Mucosa of rectum (tissue), 2 donors: ENCODE measurements around the gene MLXIP.

Experiments used
- H3K27ac ChIP-seq, 2 donors: one replicate each; pipeline ENCODE4 v1.7.0; 2013; ENCODE audit warnings: inconsistent platforms in 2 of 2, low read depth in 2 of 2, low read length in 2 of 2
- H3K27me3 ChIP-seq, 2 donors: one replicate each; pipeline ENCODE4 v1.7.0; 2013; ENCODE audit warnings: low read length in 2 of 2; ENCODE audit not compliant: control insufficient read depth in 2 of 2, insufficient read depth in 2 of 2
- H3K36me3 ChIP-seq, 2 donors: one replicate each; pipeline ENCODE4 v1.7.0; 2013; ENCODE audit warnings: low read length in 2 of 2; ENCODE audit not compliant: control insufficient read depth in 2 of 2, insufficient read depth in 2 of 2
- H3K4me1 ChIP-seq, 2 donors: one replicate each; pipeline ENCODE4 v1.7.0; 2013; ENCODE audit warnings: low read length in 2 of 2, mild to moderate bottlenecking in 1 of 2; ENCODE audit not compliant: control insufficient read depth in 2 of 2, insufficient read depth in 2 of 2
- H3K4me3 ChIP-seq, 2 donors: one replicate each; pipeline ENCODE4 v1.7.0; 2013; ENCODE audit warnings: low read length in 2 of 2
- H3K9ac ChIP-seq, 2 donors: one replicate each; pipeline ENCODE4 v1.7.0; 2013; ENCODE audit warnings: low read length in 2 of 2, low read depth in 1 of 2, mild to moderate bottlenecking in 1 of 2
- H3K9me3 ChIP-seq, 2 donors: one replicate each; pipeline ENCODE4 v1.7.0; 2013; ENCODE audit warnings: low read length in 2 of 2; ENCODE audit not compliant: control insufficient read depth in 2 of 2
- donor health status: healthy.
- donor health status: Normal muscosa, but diverticular disease.

Gene MLXIP

DNA sequence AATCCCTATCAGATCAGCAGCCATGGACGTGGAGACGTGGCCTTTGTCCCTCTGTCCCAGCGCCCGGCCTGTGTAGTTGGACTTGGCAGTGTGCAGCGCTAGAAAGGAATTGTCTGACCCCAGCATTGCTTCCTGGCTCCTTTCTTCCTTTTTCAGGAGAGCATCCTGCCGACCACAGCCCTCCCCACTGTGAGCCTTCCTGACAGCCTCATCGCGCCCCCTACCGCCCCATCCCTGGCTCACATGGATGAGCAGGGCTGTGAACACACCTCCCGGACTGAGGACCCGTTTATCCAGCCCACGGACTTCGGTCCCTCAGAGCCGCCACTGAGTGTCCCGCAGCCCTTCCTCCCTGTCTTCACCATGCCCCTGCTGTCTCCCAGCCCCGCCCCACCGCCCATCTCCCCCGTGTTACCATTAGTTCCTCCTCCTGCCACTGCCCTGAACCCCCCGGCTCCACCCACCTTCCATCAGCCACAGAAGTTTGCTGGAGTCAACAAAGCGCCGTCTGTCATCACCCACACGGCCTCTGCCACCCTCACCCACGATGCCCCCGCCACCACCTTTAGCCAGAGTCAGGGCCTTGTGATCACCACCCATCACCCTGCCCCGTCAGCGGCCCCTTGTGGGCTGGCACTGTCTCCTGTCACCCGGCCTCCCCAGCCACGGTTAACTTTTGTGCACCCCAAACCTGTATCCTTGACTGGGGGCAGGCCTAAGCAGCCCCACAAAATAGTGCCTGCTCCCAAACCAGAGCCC is 54.8 kb downstream of the MLXIP start:
- H3K36me3 ChIP-seq: peaks cover 77 to 83% of the 10 kb centered on the region in 2 donors
- no peak overlapping the region for H3K27ac ChIP-seq
- H3K9me3 ChIP-seq: no peaks in the 10 kb centered on the region

DNA sequence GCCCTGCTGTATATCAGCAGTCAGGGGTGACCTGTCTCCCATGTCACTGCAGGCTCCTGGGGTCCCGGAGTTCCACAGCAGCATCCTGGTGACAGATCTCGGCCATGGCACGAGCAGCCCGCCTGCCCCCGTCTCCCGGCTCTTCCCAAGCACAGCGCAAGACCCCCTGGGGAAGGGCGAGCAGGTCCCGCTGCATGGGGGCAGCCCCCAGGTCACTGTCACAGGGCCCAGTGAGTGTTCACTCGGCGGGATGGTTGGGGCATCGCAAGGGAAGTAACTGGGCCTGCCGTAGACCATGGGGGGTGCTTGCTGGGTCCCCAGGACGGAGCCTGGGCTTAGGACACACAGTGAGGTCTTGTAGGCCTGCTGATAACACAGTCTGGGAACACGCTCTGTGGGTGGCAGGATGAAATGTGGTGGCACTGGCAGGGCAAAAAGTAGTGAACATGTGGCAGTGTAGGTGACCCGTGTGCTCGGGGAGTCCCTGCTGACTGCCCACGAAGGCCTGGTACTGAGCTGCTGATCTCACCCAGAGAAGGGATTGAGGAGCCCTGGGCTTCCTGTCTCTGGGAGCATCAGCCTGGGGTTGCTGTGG is 57.0 kb downstream of the MLXIP start:
- no peak overlapping the region for H3K4me3 ChIP-seq
- H3K9ac ChIP-seq: no peak overlapping the region
- H3K36me3 ChIP-seq: peaks cover 69 to 81% of the 10 kb centered on the region in 2 donors
- H3K27me3 ChIP-seq: no peaks in the 10 kb centered on the region
- H3K4me1 ChIP-seq: no peaks in the 10 kb centered on the region
- H3K9me3 ChIP-seq: no peaks in the 10 kb centered on the region
- no peak overlapping the region for H3K27ac ChIP-seq

More for the DNA sequence above, 54.8 kb downstream of the MLXIP start:
- H3K27me3 ChIP-seq: no peaks in the 10 kb centered on the region
- H3K9ac ChIP-seq: no peak overlapping the region
- no peaks in the 10 kb centered on the region for H3K4me1 ChIP-seq
- H3K4me3 ChIP-seq: no peak overlapping the region

DNA sequence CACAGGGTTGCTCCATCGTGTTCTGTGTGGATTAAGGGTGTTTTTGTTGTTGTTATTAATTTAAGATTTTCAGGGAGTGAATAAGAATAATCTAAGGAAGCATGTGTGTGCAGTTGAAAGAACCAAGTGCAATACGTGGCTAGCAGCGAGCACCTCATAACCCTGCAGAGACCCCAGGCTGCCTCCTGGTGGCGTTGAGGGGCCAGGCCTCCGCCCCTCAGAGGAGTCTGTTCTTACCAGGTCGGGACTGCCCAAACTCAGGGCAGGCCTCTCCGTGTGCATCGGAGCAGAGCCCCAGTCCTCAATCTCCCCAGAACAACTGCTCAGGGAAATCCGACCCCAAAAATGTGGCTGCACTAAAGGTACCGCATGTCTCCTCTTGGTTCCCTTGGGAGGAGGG is 58.7 kb downstream of the MLXIP start:
- Histone ChIP-seq H3K9ac (no peak overlapping the region), H3K4me1 (no peaks in the 10 kb centered on the region), H3K36me3 (peaks cover 75 to 84% of the 10 kb centered on the region in 2 donors), H3K27ac (no peak overlapping the region), H3K9me3 (no peaks in the 10 kb centered on the region), H3K27me3 (no peaks in the 10 kb centered on the region), H3K4me3 (no peak overlapping the region)

DNA sequence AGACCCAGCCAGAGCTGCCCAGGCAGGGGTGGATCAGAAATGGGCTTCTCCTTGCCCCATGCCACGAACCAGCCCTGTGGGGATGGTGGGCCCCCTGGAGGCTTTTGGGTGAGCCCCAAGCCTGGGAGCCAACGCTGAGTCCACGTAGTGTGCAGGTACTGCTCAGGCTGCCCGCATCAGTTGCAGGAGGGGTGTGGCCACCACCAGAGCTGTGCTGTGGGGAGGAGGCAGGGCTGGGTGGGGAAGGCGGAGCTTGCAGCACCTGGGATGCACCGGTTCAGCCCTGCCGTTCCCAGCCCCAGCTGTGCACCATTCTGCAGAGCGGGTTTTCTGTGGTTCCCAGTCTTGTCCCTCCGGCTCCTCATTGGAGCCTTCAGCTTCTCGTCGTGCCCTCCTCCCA is 59.1 kb downstream of the MLXIP start:
- Histone ChIP-seq H3K4me1 (no peaks in the 10 kb centered on the region), H3K4me3 (no peak overlapping the region), H3K9me3 (no peaks in the 10 kb centered on the region), H3K36me3 (peaks cover 75 to 84% of the 10 kb centered on the region in 2 donors), H3K27ac (no peak overlapping the region), H3K27me3 (no peaks in the 10 kb centered on the region), H3K9ac (no peak overlapping the region)

DNA sequence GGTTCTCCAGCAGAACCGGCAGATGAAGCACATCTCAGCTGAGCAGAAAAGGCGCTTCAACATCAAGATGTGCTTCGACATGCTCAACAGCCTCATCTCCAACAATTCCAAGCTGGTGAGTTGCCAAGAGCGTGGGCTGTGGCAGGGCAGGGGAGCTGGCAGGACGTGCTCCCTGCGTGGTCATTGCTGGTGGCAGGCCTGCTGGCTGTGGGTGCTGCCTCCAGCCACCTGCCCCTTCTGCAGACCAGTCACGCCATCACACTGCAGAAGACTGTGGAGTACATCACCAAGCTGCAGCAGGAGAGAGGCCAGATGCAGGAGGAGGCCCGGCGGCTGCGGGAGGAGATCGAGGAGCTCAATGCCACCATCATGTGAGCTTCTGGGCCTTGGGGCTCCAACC is 59.6 kb downstream of the MLXIP start:
- Histone ChIP-seq H3K36me3 (peaks cover 73 to 84% of the 10 kb centered on the region in 2 donors), H3K4me1 (no peaks in the 10 kb centered on the region), H3K27me3 (no peaks in the 10 kb centered on the region), H3K9me3 (no peaks in the 10 kb centered on the region), H3K9ac (no peak overlapping the region), H3K27ac (no peak overlapping the region), H3K4me3 (no peak overlapping the region)

DNA sequence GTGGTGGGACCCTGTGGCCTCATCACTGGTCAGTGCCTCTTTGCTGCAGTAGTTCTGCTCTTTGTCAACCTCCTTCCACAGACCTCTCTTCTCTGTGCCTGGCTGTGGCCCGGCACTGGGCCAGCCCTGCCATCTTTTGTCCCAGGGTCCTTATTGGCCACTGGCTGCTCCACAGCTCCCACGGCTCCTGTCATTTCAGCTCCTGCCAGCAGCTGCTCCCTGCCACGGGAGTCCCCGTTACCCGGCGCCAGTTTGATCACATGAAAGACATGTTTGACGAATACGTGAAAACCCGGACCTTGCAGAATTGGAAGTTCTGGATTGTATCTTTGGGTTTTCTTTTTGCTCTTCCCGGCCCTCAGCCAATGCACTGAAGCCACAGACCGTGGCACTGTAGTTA is 60.1 kb downstream of the MLXIP start:
- no peak overlapping the region for H3K27ac ChIP-seq
- no peaks in the 10 kb centered on the region for H3K27me3 ChIP-seq
- no peaks in the 10 kb centered on the region for H3K4me1 ChIP-seq
- peaks cover 73 to 84% of the 10 kb centered on the region in 2 donors for H3K36me3 ChIP-seq
- no peak overlapping the region for H3K4me3 ChIP-seq
- H3K9ac ChIP-seq: no peak overlapping the region
- no peaks in the 10 kb centered on the region for H3K9me3 ChIP-seq

DNA sequence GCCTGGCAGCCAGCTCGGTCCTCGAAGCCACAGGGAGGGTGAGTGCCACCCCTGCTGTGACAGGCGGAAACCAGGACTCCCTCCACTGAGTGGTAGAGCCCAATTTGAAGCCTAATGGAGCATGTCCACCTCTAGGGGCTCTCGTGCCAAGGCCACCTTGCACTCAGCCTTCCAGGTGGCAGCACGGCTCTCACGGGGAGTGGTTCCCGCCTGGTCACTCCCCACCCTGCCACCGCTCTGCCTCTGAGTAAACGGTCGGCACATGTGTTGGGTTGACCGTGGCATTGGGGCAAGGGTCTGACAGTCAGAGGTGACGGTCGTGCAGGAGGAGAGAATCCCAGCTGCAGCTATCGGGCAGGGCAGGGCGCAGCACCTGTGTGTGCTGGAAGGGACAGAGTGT is 60.7 kb downstream of the MLXIP start:
- Histone ChIP-seq H3K4me3 (no peak overlapping the region), H3K9ac (no peak overlapping the region), H3K36me3 (peaks cover 68 to 84% of the 10 kb centered on the region in 2 donors)

DNA sequence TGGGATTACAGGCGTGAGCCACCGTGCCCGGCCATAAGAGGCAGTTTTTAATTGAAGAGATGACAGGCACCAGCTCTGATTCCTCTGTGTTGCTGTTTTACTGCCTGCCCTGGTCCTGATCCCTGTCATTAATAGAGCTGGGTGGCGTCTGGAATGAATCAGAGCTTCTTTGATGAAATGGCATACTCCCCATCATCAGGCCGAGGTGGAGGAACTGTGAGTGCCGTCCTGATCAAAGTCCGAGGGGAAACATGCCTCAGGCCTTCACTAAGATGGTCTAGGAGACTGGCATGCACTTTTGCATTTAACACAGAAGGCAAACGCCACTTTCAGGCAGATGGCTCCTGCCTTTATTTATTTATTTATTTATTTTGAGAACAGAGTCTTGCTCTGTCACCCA is 61.4 kb downstream of the MLXIP start:
- Histone ChIP-seq H3K27me3 (no peaks in the 10 kb centered on the region), H3K9me3 (no peaks in the 10 kb centered on the region), H3K4me3 (no peak overlapping the region), H3K9ac (no peak overlapping the region), H3K27ac (no peak overlapping the region), H3K36me3 (peaks cover 67 to 82% of the 10 kb centered on the region in 2 donors), H3K4me1 (no peaks in the 10 kb centered on the region)

More for the DNA sequence above, 60.7 kb downstream of the MLXIP start:
- H3K9me3 ChIP-seq: no peaks in the 10 kb centered on the region
- H3K27me3 ChIP-seq: no peaks in the 10 kb centered on the region
- H3K27ac ChIP-seq: no peak overlapping the region
- no peaks in the 10 kb centered on the region for H3K4me1 ChIP-seq

DNA sequence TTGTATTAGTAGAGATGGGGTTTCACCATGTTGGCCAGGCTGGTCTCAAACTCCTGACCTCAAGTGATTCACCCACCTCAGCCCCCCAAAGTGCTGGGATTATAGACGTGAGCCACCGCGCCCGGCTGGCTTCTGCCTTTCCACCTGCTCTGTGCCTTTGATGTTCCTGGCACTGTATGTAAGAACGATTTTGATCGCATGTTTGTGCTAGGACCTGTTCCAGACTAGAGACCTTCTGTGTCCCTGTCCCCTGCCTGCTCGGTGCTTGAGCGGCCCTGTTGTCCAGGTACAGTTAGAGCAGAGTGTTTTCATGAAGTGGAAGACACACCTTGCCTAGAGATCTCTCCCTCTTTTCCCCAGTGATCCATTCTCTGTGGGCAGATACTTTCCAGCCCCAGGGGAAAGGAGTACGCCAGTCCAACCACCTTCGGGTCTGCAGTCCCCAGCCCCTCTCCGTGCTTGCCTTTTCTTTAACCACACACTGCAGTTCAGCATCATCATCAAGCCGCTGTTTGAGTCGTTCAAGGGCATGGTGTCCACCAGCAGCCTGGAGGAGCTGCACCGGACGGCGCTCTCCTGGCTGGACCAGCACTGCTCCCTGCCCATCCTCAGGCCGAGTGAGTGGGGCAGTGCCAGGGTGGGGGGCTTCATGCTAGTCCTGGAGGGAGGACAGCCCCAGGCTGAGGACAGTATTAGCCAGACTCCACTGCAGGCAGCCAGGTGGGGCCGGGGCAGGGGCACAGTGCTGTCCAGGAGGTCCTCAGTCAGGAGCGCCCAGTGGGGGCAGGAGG is 62.1 kb downstream of the MLXIP start:
- Histone ChIP-seq H3K4me1 (no peaks in the 10 kb centered on the region), H3K27me3 (no peaks in the 10 kb centered on the region), H3K4me3 (no peak overlapping the region), H3K36me3 (peaks cover 59 to 74% of the 10 kb centered on the region in 2 donors), H3K9me3 (no peaks in the 10 kb centered on the region), H3K27ac (no peak overlapping the region), H3K9ac (no peak overlapping the region)
